Heart right ventricle (tissue), 16 donors: ENCODE data around the gene PIM3. TPM values are rescaled to one million over a fixed set of nuclear protein-coding genes. Genes with fewer than 3 reads are reported as not detected.
"Not testable (repeated sequence)": the region's sequence is repeated elsewhere in the genome, so short reads cannot be mapped to it uniquely, and the experiment has no call there.

Experiments
- ATAC-seq, 8 donors: fragments of 200-7000 bp; cut with Tn5 transposase; one replicate each; pipeline ENCODE4 v1.9.1; 2020; ENCODE audit warnings: mild to moderate bottlenecking in 8 of 8, moderate library complexity in 8 of 8, moderate number of reproducible peaks in 1 of 8
- DNase-seq, 2 donors: peaks; one replicate each; pipeline ENCODE4 v3.0.0-alpha.2; 2020
- H3K27ac ChIP-seq, 10 donors: fragments of 200-600 bp; sonication (generic) in 2 of 10; one replicate each; pipeline versions ENCODE4 v1.5.0 to v1.8.0; 2020 to 2022; ENCODE audit warnings: mild to moderate bottlenecking in 3 of 10
- H3K27me3 ChIP-seq, 7 donors: fragments of 200-600 bp; one replicate each; pipeline ENCODE4 v1.8.0; 2021 to 2022; ENCODE audit warnings: mild to moderate bottlenecking in 2 of 7
- H3K36me3 ChIP-seq, 9 donors: fragments of 200-600 bp; sonication (generic) in 1 of 9; one replicate each; pipeline versions ENCODE4 v1.5.0 to v1.8.0; 2020 to 2022; ENCODE audit warnings: mild to moderate bottlenecking in 2 of 9
- H3K4me1 ChIP-seq, 9 donors: fragments of 200-600 bp; sonication (generic) in 1 of 9; one replicate each; pipeline versions ENCODE4 v1.5.0 to v1.8.0; 2020 to 2022; ENCODE audit warnings: mild to moderate bottlenecking in 4 of 9
- H3K4me3 ChIP-seq, 10 donors: fragments of 200-600 bp; sonication (generic) in 2 of 10; one replicate each; pipeline versions ENCODE4 v1.5.0 to v1.8.0; 2020 to 2022; ENCODE audit warnings: mild to moderate bottlenecking in 7 of 10, moderate library complexity in 2 of 10
- H3K9me3 ChIP-seq, 11 donors: fragments of 200-600 bp in 10 of 11; sonication (generic) in 2 of 11; one replicate each; pipeline versions ENCODE4 v1.5.0 to v1.8.0; 2013 to 2022; ENCODE audit warnings: mild to moderate bottlenecking in 2 of 11, control low read depth in 1 of 11, moderate library complexity in 1 of 11
- WGBS, 2 donors: extraction: QIAGEN DNeasy Blood & Tissue Kit; methylation state at CpG; one replicate each; pipeline ENCODE4 v1.1.7; 2013; ENCODE audit warnings: inconsistent platforms in 1 of 2; 5-methylcytosine and 5-hydroxymethylcytosine counted together
- intact Hi-C, 10 donors: fragments of 100-400 bp; cut with DNase I; formaldehyde crosslinking; loops; one replicate each; pipeline versions ENCODE4 v1.11.1 to v1.14.2; 2022
- polyA plus RNA-seq, 2 donors: library from polyadenylated mRNA; stranded (reverse); fragments of 200-250 nt; gene quantifications; one replicate each; pipeline ENCODE4 v1.2.3, GENCODE V29; 2013
- total RNA-seq, 10 donors: library from RNA; stranded (reverse); fragmentation: NEBNext Ultra II Directional in 3 of 10; extraction: Animal tissue kit (Norgen Biotek cat#: 25700) in 3 of 10; gene quantifications; one replicate each; pipeline versions ENCODE4 v1.2.1 to v1.2.4, GENCODE V29; 2021 to 2023
- TF ChIP-seq, protein P1 (sequence below), 9 donors: fragments of 200-600 bp; sonication (generic) in 2 of 9; IDR thresholded peaks; one replicate each; pipeline versions ENCODE4 v1.5.0 to v1.8.0; 2021 to 2022; ENCODE audit warnings: antibody characterized with exemption in 9 of 9, mild to moderate bottlenecking in 5 of 9, moderate library complexity in 1 of 9
- donor health status: Arrhythmogenic right ventricular cardiomyopathy.
- donor health status: ischemic (EF 13 %, LVEDD 7.1; RV severe dilation, severe dysfunction).
- donor health status: healthy with polysubstance abuse.
- donor health status: DM: no; HTN: yes; CAD: no.
- donor health status: DM: no; HTN: no; CAD: no.
- donor health status: ischemic (EF 25% LVEDD 6.9; RV normal size, moderate dysfunction).
- donor health status: ischemic (EF 25% LVEDD 5.7; RV mildly dilated, moderate dysfunction).
- donor health status: healthy.
- donor health status: DM: yes; HTN: yes; CAD: no.
- donor health status: Ischemic cardiomyopathy.
- donor health status: ischemic (EF 35%, LVEDD 5.7; RV mildly dilated, moderate dysfunction).
- donor health status: nonischemic (EF 11% LVEDD 7.7; RV severe dilation, severe dysfunction).
- donor health status: DM: yes; HTN: yes; CAD: no.
- donor health status: PGD.
- donor health status: ischemic (EF 29% LVEDD 5.4; RV normal size, mild dysfunction).
- donor health status: nonischemic (EF 23%, LVEDD 6.1; RV moderate dilation, normal function).

The PIM3 gene
- total and polyA plus RNA-seq, 12 donors, result 27.4 to 81.6 (median 43.7) TPM

DNA sequence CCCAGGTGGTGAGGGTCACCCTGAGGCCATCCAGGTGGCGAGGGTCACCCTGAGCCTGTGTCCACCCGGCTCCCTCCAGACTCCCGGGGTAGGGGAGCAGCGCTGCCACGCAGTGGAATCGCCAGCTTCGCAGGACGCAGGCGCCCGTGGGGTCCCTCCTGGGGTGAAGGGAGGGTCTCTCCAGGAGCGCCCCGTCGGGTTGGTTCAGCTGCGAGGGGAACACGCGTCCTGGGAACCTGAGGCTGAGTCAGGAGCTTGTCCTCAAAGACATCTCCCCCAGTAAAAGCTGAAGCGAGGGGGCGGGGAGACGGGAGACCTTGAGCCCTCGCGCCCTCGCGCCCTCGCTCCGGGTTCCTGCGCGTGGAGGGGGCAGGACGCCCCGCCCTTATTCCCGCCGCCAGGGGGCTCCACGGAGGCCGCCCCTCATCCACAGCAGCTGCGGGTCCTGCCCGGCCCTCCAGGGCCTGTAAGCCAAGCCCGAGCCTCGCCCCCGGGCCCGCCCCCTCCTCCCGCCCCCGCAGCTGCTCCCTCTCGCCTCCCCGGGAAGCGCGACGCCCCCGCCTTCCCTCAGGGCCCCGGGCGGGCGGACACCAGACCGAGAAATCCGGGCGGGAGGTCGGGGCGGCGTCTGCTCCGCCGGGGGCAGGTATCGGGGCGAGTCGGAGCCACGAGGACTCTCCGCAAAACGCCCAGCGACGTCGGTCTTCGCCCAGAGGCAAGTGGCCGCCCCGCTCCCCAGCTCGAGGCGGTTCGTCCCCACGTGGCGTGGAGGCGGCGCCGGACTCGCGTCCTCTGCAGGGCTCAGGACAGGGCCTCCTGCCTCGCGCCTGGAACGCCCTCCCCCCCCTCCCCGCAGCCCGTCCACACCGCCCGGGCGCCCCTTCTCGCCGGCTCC lies 22.8 kb downstream of the PIM3 start:
- H3K9me3 ChIP-seq, result peaks cover 0 to 34% (median 8%) of the 10 kb centered on the region in 11 donors
- H3K27me3 ChIP-seq, result peaks cover 8 to 39% (median 26%) of the 10 kb centered on the region in 7 donors
- H3K4me3 ChIP-seq, result peak overlapping the region in 7 of 10 donors; percentile 17 to 42 (median 33)
- TF ChIP-seq, protein P1, sequence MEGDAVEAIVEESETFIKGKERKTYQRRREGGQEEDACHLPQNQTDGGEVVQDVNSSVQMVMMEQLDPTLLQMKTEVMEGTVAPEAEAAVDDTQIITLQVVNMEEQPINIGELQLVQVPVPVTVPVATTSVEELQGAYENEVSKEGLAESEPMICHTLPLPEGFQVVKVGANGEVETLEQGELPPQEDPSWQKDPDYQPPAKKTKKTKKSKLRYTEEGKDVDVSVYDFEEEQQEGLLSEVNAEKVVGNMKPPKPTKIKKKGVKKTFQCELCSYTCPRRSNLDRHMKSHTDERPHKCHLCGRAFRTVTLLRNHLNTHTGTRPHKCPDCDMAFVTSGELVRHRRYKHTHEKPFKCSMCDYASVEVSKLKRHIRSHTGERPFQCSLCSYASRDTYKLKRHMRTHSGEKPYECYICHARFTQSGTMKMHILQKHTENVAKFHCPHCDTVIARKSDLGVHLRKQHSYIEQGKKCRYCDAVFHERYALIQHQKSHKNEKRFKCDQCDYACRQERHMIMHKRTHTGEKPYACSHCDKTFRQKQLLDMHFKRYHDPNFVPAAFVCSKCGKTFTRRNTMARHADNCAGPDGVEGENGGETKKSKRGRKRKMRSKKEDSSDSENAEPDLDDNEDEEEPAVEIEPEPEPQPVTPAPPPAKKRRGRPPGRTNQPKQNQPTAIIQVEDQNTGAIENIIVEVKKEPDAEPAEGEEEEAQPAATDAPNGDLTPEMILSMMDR (IDR thresholded peaks at IDR 0.05), result peak; percentile 28 to 66 (median 51)
- no peaks in the 10 kb centered on the region for H3K36me3 ChIP-seq
- 11 to 12% methylated on average over 76 to 90 of the region's 90 CpGs for WGBS, 2 donors
- intact Hi-C loops, result no loop called here
- DNase-seq (no peak), ATAC-seq (peak in 7 of 8 donors; percentile 11 to 78 (median 52))
- peak overlapping the region in 1 of 10 donors; percentile 29 for H3K27ac ChIP-seq
- H3K4me1 ChIP-seq, result peaks cover 0 to 13% (median 8%) of the 10 kb centered on the region in 9 donors

GRCh38 chr22:49986325-49986724 lies 25.8 kb downstream of the PIM3 start:
- H3K9me3 ChIP-seq, result peaks cover 0 to 35% (median 15%) of the 10 kb centered on the region in 11 donors
- intact Hi-C loops, result no loop called here
- WGBS, 2 donors, result 98 to 99% methylated on average over 2 of the region's 2 CpGs
- ATAC-seq (no peak), DNase-seq (no peak)
- peaks cover 0 to 13% (median 8%) of the 10 kb centered on the region in 9 donors for H3K4me1 ChIP-seq
- H3K36me3 ChIP-seq, result no peaks in the 10 kb centered on the region
- TF ChIP-seq, protein P1 (IDR thresholded peaks at IDR 0.05), result no peak
- peaks cover 8 to 39% (median 24%) of the 10 kb centered on the region in 7 donors for H3K27me3 ChIP-seq
- H3K27ac ChIP-seq, result no peak overlapping the region
- H3K4me3 ChIP-seq, result no peak overlapping the region

GRCh38 chr22:49989826-49990225 lies 29.3 kb downstream of the PIM3 start:
- Histone ChIP-seq H3K9me3 (peaks cover 0 to 46% (median 17%) of the 10 kb centered on the region in 11 donors), H3K27me3 (peaks cover 0 to 10% (median 0%) of the 10 kb centered on the region in 7 donors)
- intact Hi-C loops, result loop anchor here in 3 of 10 donors (5.0 to 10.0 kb wide), 3 partner anchors 42 to 65 kb away; no protein-coding TSS in a partner anchor
- ATAC-seq, H3K36me3 ChIP-seq, DNase-seq, H3K27ac ChIP-seq, H3K4me1 ChIP-seq, H3K4me3 ChIP-seq: not testable (repeated sequence)
- 94 to 95% methylated on average over 24 of the region's 24 CpGs for WGBS, 2 donors

DNA sequence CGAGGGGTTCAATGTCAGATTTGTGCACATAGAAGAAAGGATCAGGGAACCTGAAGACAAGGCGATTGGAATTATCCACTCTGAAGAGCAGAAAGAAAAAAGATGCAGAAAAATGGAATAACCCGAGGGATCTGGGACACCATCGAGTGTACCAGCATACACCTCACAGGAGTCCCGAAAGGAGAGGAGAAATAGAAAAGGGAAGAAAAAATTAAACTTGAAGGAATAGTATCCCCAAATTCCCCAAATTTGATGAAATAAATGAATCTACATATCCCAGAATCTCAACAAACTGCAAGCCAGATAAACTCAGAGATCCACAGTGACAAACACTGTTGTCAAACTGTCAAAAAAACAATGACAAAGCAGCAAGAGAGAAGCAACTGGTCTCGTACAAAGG lies 30.6 kb downstream of the PIM3 start:
- DNase-seq (no peak), ATAC-seq (no peak)
- TF ChIP-seq, protein P1 (IDR thresholded peaks at IDR 0.05), result no peak
- Histone ChIP-seq H3K27ac (no peak overlapping the region), H3K27me3 (no peaks in the 10 kb centered on the region), H3K4me1 (peaks cover 0 to 9% (median 2%) of the 10 kb centered on the region in 9 donors), H3K9me3 (peaks cover 0 to 35% (median 16%) of the 10 kb centered on the region in 11 donors), H3K36me3 (no peaks in the 10 kb centered on the region), H3K4me3 (no peak overlapping the region)
- WGBS, 2 donors, result 90 to 92% methylated on average over 6 of the region's 6 CpGs
- intact Hi-C loops, result loop anchor here in 3 of 10 donors (5.0 to 10.0 kb wide), 3 partner anchors 41 to 66 kb away; no protein-coding TSS in a partner anchor
